Left ventricle myocardium inferior (tissue), 1 donor: ENCODE data around the gene ICAM2. TPM values are rescaled to one million over a fixed set of nuclear protein-coding genes. Genes with fewer than 3 reads are reported as not detected.

Experiments used
- DNase-seq: peaks from one replicate; pipeline ENCODE4 v3.0.0-alpha.2; 2020
- H3K27ac ChIP-seq: fragments of 200-600 bp; replicated peaks from 2 replicates; pipeline ENCODE4 v1.8.0; 2021
- H3K27me3 ChIP-seq: fragments of 200-600 bp; 2 replicates; pipeline ENCODE4 v1.8.0; 2021; ENCODE audit warnings: low read depth
- H3K36me3 ChIP-seq: fragments of 200-600 bp; 2 replicates; pipeline ENCODE4 v1.8.0; 2021
- H3K4me1 ChIP-seq: fragments of 200-600 bp; 2 replicates; pipeline ENCODE4 v1.8.0; 2021
- H3K4me3 ChIP-seq: fragments of 200-600 bp; 2 replicates; pipeline ENCODE4 v1.8.0; 2021; ENCODE audit warnings: mild to moderate bottlenecking, moderate library complexity
- H3K9me3 ChIP-seq: fragments of 200-600 bp; replicated peaks from 2 replicates; pipeline ENCODE4 v1.8.0; 2021
- CTCF ChIP-seq: fragments of 200-600 bp; IDR thresholded peaks from 2 replicates; pipeline ENCODE4 v1.8.0; 2021; ENCODE audit warnings: antibody characterized with exemption, mild to moderate bottlenecking, borderline replicate concordance
- intact Hi-C: fragments of 100-400 bp; cut with micrococcal nuclease; formaldehyde crosslinking; loops from one replicate; pipeline ENCODE4 v1.11.0; 2022
- total RNA-seq: library from RNA; stranded (reverse); fragmentation: NEBNext Ultra II Directional; extraction: Animal tissue kit (Norgen Biotek cat#: 25700); gene quantifications from one replicate; pipeline ENCODE4 v1.2.1, GENCODE V29; 2021
- donor health status: DM: no; HTN: yes; CAD: no; lungs with severe emphysema.

Gene ICAM2
- total RNA-seq, 1 donor from 2014 or later, result 28.2 TPM

GRCh38 chr17:64055183-64056142, 35.0 kb upstream of the ICAM2 start:
- DNase-seq, result no peak
- no peaks in the 10 kb centered on the region for H3K9me3 ChIP-seq
- H3K4me3 ChIP-seq, result no peak overlapping the region
- no peaks in the 10 kb centered on the region for H3K27me3 ChIP-seq
- intact Hi-C loops, result no loop called here
- H3K4me1 ChIP-seq, result no peaks in the 10 kb centered on the region
- no peak overlapping the region for H3K27ac ChIP-seq
- peaks cover 88% of the 10 kb centered on the region for H3K36me3 ChIP-seq
- TF ChIP-seq CTCF, result no peak

GRCh38 chr17:64054304-64054703, 33.9 kb upstream of the ICAM2 start:
- intact Hi-C loops, result no loop called here
- no peaks in the 10 kb centered on the region for H3K9me3 ChIP-seq
- no peak for DNase-seq
- H3K27ac ChIP-seq, result no peak overlapping the region
- no peaks in the 10 kb centered on the region for H3K27me3 ChIP-seq
- H3K36me3 ChIP-seq, result peaks cover 90% of the 10 kb centered on the region
- TF ChIP-seq CTCF, result no peak
- no peaks in the 10 kb centered on the region for H3K4me1 ChIP-seq
- H3K4me3 ChIP-seq, result no peak overlapping the region

- Histone ChIP-seq H3K27me3 (no peaks in the 10 kb centered on the region), H3K4me3 (no peak overlapping the region), H3K9me3 (no peaks in the 10 kb centered on the region), H3K4me1 (no peaks in the 10 kb centered on the region), H3K27ac (no peak overlapping the region), H3K36me3 (peaks cover 91% of the 10 kb centered on the region)
- DNase-seq, result no peak
- TF ChIP-seq CTCF, result no peak
- intact Hi-C loops, result no loop called here
These were observed 32.7 kb upstream of the ICAM2 start for GRCh38 chr17:64053101-64053500.

GRCh38 chr17:64051153-64051552, 30.7 kb upstream of the ICAM2 start:
- no peak for DNase-seq
- no peaks in the 10 kb centered on the region for H3K9me3 ChIP-seq
- H3K36me3 ChIP-seq, result peaks cover 94% of the 10 kb centered on the region
- intact Hi-C loops, result no loop called here
- TF ChIP-seq CTCF, result no peak
- no peak overlapping the region for H3K4me3 ChIP-seq
- no peak overlapping the region for H3K27ac ChIP-seq
- no peaks in the 10 kb centered on the region for H3K4me1 ChIP-seq
- H3K27me3 ChIP-seq, result no peaks in the 10 kb centered on the region

- peaks cover 94% of the 10 kb centered on the region for H3K36me3 ChIP-seq
- no peaks in the 10 kb centered on the region for H3K9me3 ChIP-seq
- intact Hi-C loops, result no loop called here
- H3K4me3 ChIP-seq, result no peak overlapping the region
- no peak for DNase-seq
- H3K27ac ChIP-seq, result no peak overlapping the region
- no peaks in the 10 kb centered on the region for H3K4me1 ChIP-seq
- no peaks in the 10 kb centered on the region for H3K27me3 ChIP-seq
- TF ChIP-seq CTCF, result no peak
These were observed 28.4 kb upstream of the ICAM2 start for GRCh38 chr17:64048805-64049204.
